Mucosa of stomach (tissue), 1 donor: ENCODE results near the gene ETV5.

Experiments used
- H3K27me3 ChIP-seq: one replicate; pipeline ENCODE4 v1.7.0; 2013; ENCODE audit warnings: mild to moderate bottlenecking, low read length; ENCODE audit not compliant: control insufficient read depth, insufficient read depth
- H3K36me3 ChIP-seq: one replicate; pipeline ENCODE4 v1.7.0; 2013; ENCODE audit warnings: low read length; ENCODE audit not compliant: control insufficient read depth, insufficient read depth
- H3K4me1 ChIP-seq: one replicate; pipeline ENCODE4 v1.7.0; 2013; ENCODE audit warnings: mild to moderate bottlenecking, low read length; ENCODE audit not compliant: control insufficient read depth, insufficient read depth
- H3K4me3 ChIP-seq: one replicate; pipeline ENCODE4 v1.7.0; 2013; ENCODE audit warnings: low read length
- H3K9ac ChIP-seq: one replicate; pipeline ENCODE4 v1.7.0; 2013; ENCODE audit warnings: mild to moderate bottlenecking, low read length, moderate library complexity
- H3K9me3 ChIP-seq: one replicate; pipeline ENCODE4 v1.7.0; 2013; ENCODE audit warnings: mild to moderate bottlenecking, low read length, moderate library complexity; ENCODE audit not compliant: control insufficient read depth
- donor health status: Pancreatic carcinoma.

Gene ETV5

GRCh38 chr3:186088335-186088734 lies 20.6 kb downstream of the ETV5 start:
- H3K9me3 ChIP-seq, result no peaks in the 10 kb centered on the region
- peaks cover 14% of the 10 kb centered on the region for H3K4me1 ChIP-seq
- H3K9ac ChIP-seq, result no peak overlapping the region
- no peak overlapping the region for H3K4me3 ChIP-seq
- H3K27me3 ChIP-seq, result no peaks in the 10 kb centered on the region
- H3K36me3 ChIP-seq, result no peaks in the 10 kb centered on the region

- Histone ChIP-seq H3K9me3 (no peaks in the 10 kb centered on the region), H3K9ac (no peak overlapping the region), H3K4me1 (no peaks in the 10 kb centered on the region), H3K27me3 (no peaks in the 10 kb centered on the region), H3K36me3 (no peaks in the 10 kb centered on the region), H3K4me3 (no peak overlapping the region)
Measured at GRCh38 chr3:186084264-186084663, 24.6 kb downstream of the ETV5 start.

- no peaks in the 10 kb centered on the region for H3K4me1 ChIP-seq
- no peaks in the 10 kb centered on the region for H3K36me3 ChIP-seq
- H3K9ac ChIP-seq, result no peak overlapping the region
- H3K9me3 ChIP-seq, result no peaks in the 10 kb centered on the region
- H3K4me3 ChIP-seq, result no peak overlapping the region
- H3K27me3 ChIP-seq, result no peaks in the 10 kb centered on the region
Measured at GRCh38 chr3:186083746-186084145, 25.1 kb downstream of the ETV5 start.

- H3K36me3 ChIP-seq, result no peaks in the 10 kb centered on the region
- H3K9ac ChIP-seq, result no peak overlapping the region
- no peaks in the 10 kb centered on the region for H3K4me1 ChIP-seq
- H3K9me3 ChIP-seq, result no peaks in the 10 kb centered on the region
- no peak overlapping the region for H3K4me3 ChIP-seq
- no peaks in the 10 kb centered on the region for H3K27me3 ChIP-seq
Measured at GRCh38 chr3:186082150-186082549, 26.7 kb downstream of the ETV5 start.

GRCh38 chr3:186081678-186082077 lies 27.2 kb downstream of the ETV5 start:
- Histone ChIP-seq H3K4me1 (no peaks in the 10 kb centered on the region), H3K27me3 (no peaks in the 10 kb centered on the region), H3K4me3 (no peak overlapping the region), H3K36me3 (no peaks in the 10 kb centered on the region), H3K9ac (no peak overlapping the region), H3K9me3 (no peaks in the 10 kb centered on the region)

GRCh38 chr3:186080849-186081438 lies 27.9 kb downstream of the ETV5 start:
- no peaks in the 10 kb centered on the region for H3K4me1 ChIP-seq
- H3K4me3 ChIP-seq, result no peak overlapping the region

GRCh38 chr3:186079925-186080324 lies 29.0 kb downstream of the ETV5 start:
- no peaks in the 10 kb centered on the region for H3K9me3 ChIP-seq
- no peaks in the 10 kb centered on the region for H3K4me1 ChIP-seq
- no peaks in the 10 kb centered on the region for H3K36me3 ChIP-seq
- no peaks in the 10 kb centered on the region for H3K27me3 ChIP-seq
- H3K9ac ChIP-seq, result no peak overlapping the region
- H3K4me3 ChIP-seq, result no peak overlapping the region

More at GRCh38 chr3:186080849-186081438, 27.9 kb downstream of the ETV5 start:
- Histone ChIP-seq H3K9ac (no peak overlapping the region), H3K27me3 (no peaks in the 10 kb centered on the region), H3K9me3 (no peaks in the 10 kb centered on the region), H3K36me3 (no peaks in the 10 kb centered on the region)

GRCh38 chr3:186077466-186077865 lies 31.4 kb downstream of the ETV5 start:
- no peaks in the 10 kb centered on the region for H3K36me3 ChIP-seq
- H3K4me3 ChIP-seq, result no peak overlapping the region
- no peaks in the 10 kb centered on the region for H3K27me3 ChIP-seq
- no peaks in the 10 kb centered on the region for H3K9me3 ChIP-seq
- H3K4me1 ChIP-seq, result no peaks in the 10 kb centered on the region
- H3K9ac ChIP-seq, result no peak overlapping the region

- no peak overlapping the region for H3K9ac ChIP-seq
- H3K4me1 ChIP-seq, result no peaks in the 10 kb centered on the region
- H3K27me3 ChIP-seq, result no peaks in the 10 kb centered on the region
- H3K9me3 ChIP-seq, result no peaks in the 10 kb centered on the region
- H3K4me3 ChIP-seq, result no peak overlapping the region
- no peaks in the 10 kb centered on the region for H3K36me3 ChIP-seq
Measured at GRCh38 chr3:186075931-186076567, 32.8 kb downstream of the ETV5 start.

GRCh38 chr3:186075489-186075888 lies 33.4 kb downstream of the ETV5 start:
- Histone ChIP-seq H3K9me3 (no peaks in the 10 kb centered on the region), H3K27me3 (no peaks in the 10 kb centered on the region), H3K4me3 (no peak overlapping the region), H3K9ac (no peak overlapping the region), H3K36me3 (no peaks in the 10 kb centered on the region), H3K4me1 (no peaks in the 10 kb centered on the region)

GRCh38 chr3:186073641-186074040 lies 35.2 kb downstream of the ETV5 start:
- Histone ChIP-seq H3K9me3 (no peaks in the 10 kb centered on the region), H3K27me3 (no peaks in the 10 kb centered on the region), H3K9ac (no peak overlapping the region), H3K4me3 (no peak overlapping the region), H3K4me1 (no peaks in the 10 kb centered on the region), H3K36me3 (no peaks in the 10 kb centered on the region)

GRCh38 chr3:186070996-186071395 lies 37.9 kb downstream of the ETV5 start:
- H3K4me1 ChIP-seq, result no peaks in the 10 kb centered on the region
- H3K4me3 ChIP-seq, result no peak overlapping the region
- H3K27me3 ChIP-seq, result no peaks in the 10 kb centered on the region
- H3K9ac ChIP-seq, result no peak overlapping the region
- no peaks in the 10 kb centered on the region for H3K9me3 ChIP-seq
- H3K36me3 ChIP-seq, result no peaks in the 10 kb centered on the region
